HG03103 (cell line): ENCODE results near the gene MCF2L.
"Not testable (repeated sequence)": the region's sequence is repeated elsewhere in the genome, so short reads cannot be mapped to it uniquely, and the experiment has no call there.

ENCODE experiments used
- ATAC-seq: cut with Tn5 transposase; IDR thresholded peaks from one replicate; pipeline ENCODE4 v1.9.1; 2021; ENCODE audit warnings: low read depth; ENCODE audit not compliant: unreplicated experiment

The MCF2L gene

GRCh38 chr13:113027566-113027965 lies 58.6 kb downstream of the MCF2L start:
- no peak for ATAC-seq

- ATAC-seq: no peak
Observed at GRCh38 chr13:113028336-113029060, 59.5 kb downstream of the MCF2L start.

GRCh38 chr13:113029061-113029445 lies 60.0 kb downstream of the MCF2L start:
- ATAC-seq: no peak

- no peak for ATAC-seq
Observed at GRCh38 chr13:113029487-113030258, 60.7 kb downstream of the MCF2L start.

GRCh38 chr13:113030259-113030640 lies 61.2 kb downstream of the MCF2L start:
- not testable (repeated sequence) for ATAC-seq

- no peak for ATAC-seq
Observed at GRCh38 chr13:113031465-113031864, 62.5 kb downstream of the MCF2L start.

- ATAC-seq: no peak
Observed at GRCh38 chr13:113032291-113032690, 63.3 kb downstream of the MCF2L start.

GRCh38 chr13:113033054-113033850 lies 64.2 kb downstream of the MCF2L start:
- no peak for ATAC-seq

GRCh38 chr13:113034451-113035212 lies 65.6 kb downstream of the MCF2L start:
- ATAC-seq: no peak

GRCh38 chr13:113035213-113035800 lies 66.3 kb downstream of the MCF2L start:
- no peak for ATAC-seq

- ATAC-seq: no peak
Observed at GRCh38 chr13:113036401-113036800, 67.4 kb downstream of the MCF2L start.

- ATAC-seq: no peak
Observed at GRCh38 chr13:113040031-113040430, 71.0 kb downstream of the MCF2L start.

GRCh38 chr13:113040597-113041292 lies 71.7 kb downstream of the MCF2L start:
- no peak for ATAC-seq

- no peak for ATAC-seq
Observed at GRCh38 chr13:113041293-113041690, 72.3 kb downstream of the MCF2L start.

- no peak for ATAC-seq
Observed at GRCh38 chr13:113041896-113042295, 72.9 kb downstream of the MCF2L start.

- no peak for ATAC-seq
Observed at GRCh38 chr13:113042456-113042855, 73.4 kb downstream of the MCF2L start.

GRCh38 chr13:113043001-113043630 lies 74.1 kb downstream of the MCF2L start:
- no peak for ATAC-seq

GRCh38 chr13:113043931-113044330 lies 74.9 kb downstream of the MCF2L start:
- ATAC-seq: no peak
